Omental fat pad (tissue), 4 donors: ENCODE results near the gene SERTAD2. TPM values are rescaled to one million over a fixed set of nuclear protein-coding genes. Genes with fewer than 3 reads are reported as not detected.
A peak's percentile ranks its signal among the peaks of the same experiment; 100 is the strongest.

Experiments
- ATAC-seq: fragments of 150-250 bp; one replicate; pipeline ENCODE4 v1.9.1; 2016; ENCODE audit warnings: mild to moderate bottlenecking, moderate library complexity; ENCODE audit not compliant: low FRiP score
- DNase-seq: peaks from one replicate; pipeline ENCODE4 v3.0.0-alpha.2; 2019; ENCODE audit warnings: low spot score
- total RNA-seq, 4 donors: library from RNA; depleted of rRNA; stranded (reverse); fragments of >200 nt; gene quantifications; one replicate each; pipeline ENCODE4 v1.1.0, GENCODE V29; 2016
- TF ChIP-seq, protein P1 (sequence below), 3 donors: fragments of 450-650 bp; IDR thresholded peaks; one replicate each; pipeline ENCODE4 v1.5.1; 2016 to 2017; ENCODE audit warnings: antibody characterized with exemption in 3 of 3, mild to moderate bottlenecking in 3 of 3, moderate library complexity in 2 of 3

Gene SERTAD2
- total RNA-seq, 4 donors from 2014 or later = 13.1 to 42.2 (median 16.6) TPM

DNA sequence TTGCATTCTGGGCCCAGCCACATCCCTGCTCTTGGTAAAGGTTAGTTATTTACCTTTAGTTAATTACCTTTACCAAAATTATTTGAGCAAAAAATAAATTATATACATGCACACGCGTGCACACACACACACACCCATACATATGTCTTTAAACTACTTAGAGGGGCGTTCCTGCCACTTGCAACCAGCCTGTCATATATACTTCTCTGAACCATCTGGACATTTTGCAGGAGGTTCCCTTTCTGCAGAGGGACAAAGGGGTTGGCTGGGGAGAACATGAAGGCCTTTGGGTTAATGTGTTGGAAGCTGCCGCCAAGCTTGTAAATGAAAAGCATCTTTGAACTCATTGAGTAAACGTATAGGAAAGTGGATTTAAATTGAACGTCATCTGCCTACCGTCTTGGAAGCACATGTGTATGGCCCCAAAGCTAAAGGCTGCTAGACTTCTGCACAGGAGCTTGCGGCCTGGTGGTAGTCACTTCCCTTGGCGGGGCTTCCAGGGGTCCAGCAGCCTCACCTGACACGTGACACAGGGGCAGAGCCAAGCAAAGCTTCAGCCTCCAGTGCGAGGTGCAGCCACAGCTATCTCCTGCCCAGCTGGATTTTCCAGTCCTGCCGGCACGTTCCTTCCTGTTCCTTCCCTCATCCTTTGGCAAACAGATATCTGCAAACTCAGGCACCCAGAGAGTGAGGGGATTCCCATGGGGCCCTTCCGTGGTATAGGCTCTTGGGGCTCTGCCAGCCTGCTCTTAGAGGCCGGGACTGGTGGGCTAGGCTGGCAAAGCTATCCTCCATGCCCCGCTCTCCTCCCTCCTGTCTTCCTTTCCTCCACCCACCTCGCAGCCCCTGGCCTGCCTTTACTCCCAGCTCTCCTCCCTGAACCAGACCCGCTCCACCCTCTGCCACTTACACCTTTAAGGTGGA, 46.1 kb downstream of the SERTAD2 start:
- TF ChIP-seq, protein P1, sequence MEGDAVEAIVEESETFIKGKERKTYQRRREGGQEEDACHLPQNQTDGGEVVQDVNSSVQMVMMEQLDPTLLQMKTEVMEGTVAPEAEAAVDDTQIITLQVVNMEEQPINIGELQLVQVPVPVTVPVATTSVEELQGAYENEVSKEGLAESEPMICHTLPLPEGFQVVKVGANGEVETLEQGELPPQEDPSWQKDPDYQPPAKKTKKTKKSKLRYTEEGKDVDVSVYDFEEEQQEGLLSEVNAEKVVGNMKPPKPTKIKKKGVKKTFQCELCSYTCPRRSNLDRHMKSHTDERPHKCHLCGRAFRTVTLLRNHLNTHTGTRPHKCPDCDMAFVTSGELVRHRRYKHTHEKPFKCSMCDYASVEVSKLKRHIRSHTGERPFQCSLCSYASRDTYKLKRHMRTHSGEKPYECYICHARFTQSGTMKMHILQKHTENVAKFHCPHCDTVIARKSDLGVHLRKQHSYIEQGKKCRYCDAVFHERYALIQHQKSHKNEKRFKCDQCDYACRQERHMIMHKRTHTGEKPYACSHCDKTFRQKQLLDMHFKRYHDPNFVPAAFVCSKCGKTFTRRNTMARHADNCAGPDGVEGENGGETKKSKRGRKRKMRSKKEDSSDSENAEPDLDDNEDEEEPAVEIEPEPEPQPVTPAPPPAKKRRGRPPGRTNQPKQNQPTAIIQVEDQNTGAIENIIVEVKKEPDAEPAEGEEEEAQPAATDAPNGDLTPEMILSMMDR (IDR thresholded peaks at IDR 0.05) = no peak
- no peak for DNase-seq
- no peak for ATAC-seq

- TF ChIP-seq, protein P1 (IDR thresholded peaks at IDR 0.05) = no peak
- ATAC-seq = peak; percentile 47
- peak; percentile 62 for DNase-seq
Measured at GRCh38 chr2:64606479-64607363, 47.0 kb downstream of the SERTAD2 start.

DNA sequence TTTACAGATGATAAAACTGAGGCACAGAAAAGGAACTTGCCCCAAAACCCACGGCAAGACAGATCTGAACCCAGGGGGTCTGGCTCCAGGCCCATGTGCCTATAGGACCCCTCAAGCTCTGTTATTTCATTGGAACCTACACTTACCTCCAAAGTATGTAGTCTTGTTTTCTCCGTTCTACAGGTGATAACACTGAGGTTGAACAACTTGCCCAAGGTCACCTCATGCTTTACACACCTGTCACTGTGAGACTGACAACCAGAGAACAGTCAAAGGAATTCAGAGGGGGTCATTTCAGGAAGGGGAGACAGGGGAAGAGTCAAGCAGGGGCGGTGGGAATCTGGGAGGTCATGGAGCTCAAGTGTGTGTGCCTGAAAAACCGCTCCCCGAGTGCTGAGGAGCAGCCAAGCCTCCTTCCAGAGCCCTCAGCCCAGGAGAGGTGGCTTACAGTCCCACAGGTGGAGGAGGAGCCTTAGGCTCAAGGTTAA, 47.7 kb downstream of the SERTAD2 start:
- DNase-seq = no peak

GRCh38 chr2:64605026-64605471, 48.7 kb downstream of the SERTAD2 start:
- ATAC-seq (peak; percentile 76), DNase-seq (no peak)
- TF ChIP-seq, protein P1 (IDR thresholded peaks at IDR 0.05) = no peak

More for the DNA sequence above, 47.7 kb downstream of the SERTAD2 start:
- TF ChIP-seq, protein P1 (IDR thresholded peaks at IDR 0.05) = no peak
- ATAC-seq = no peak

DNA sequence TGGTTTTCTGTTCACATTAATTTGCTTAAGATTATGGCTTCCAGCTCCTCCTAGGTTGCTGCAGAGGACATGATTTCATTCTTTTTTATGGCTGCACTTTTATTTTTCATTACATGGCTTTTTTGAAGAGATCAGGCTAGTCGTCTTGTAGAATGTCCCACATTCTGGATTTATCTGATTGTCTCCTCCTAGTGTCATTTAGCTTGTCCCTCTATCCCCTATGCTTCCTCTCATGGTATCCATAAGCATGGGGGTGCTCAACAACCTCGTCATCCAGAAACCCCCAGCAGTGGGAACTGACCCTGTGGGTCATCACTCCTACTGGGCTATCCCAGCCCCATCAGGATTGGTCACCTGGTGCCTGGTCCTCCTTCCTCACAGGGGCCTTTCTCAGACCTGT, 49.6 kb downstream of the SERTAD2 start:
- DNase-seq (no peak), ATAC-seq (no peak)
- TF ChIP-seq, protein P1 (IDR thresholded peaks at IDR 0.05) = no peak

- no peak for DNase-seq
- no peak for ATAC-seq
- TF ChIP-seq, protein P1 (IDR thresholded peaks at IDR 0.05) = no peak
Measured at GRCh38 chr2:64602436-64602835, 51.3 kb downstream of the SERTAD2 start.
